ENCODE data around the gene HNRNPA1.

DNA sequence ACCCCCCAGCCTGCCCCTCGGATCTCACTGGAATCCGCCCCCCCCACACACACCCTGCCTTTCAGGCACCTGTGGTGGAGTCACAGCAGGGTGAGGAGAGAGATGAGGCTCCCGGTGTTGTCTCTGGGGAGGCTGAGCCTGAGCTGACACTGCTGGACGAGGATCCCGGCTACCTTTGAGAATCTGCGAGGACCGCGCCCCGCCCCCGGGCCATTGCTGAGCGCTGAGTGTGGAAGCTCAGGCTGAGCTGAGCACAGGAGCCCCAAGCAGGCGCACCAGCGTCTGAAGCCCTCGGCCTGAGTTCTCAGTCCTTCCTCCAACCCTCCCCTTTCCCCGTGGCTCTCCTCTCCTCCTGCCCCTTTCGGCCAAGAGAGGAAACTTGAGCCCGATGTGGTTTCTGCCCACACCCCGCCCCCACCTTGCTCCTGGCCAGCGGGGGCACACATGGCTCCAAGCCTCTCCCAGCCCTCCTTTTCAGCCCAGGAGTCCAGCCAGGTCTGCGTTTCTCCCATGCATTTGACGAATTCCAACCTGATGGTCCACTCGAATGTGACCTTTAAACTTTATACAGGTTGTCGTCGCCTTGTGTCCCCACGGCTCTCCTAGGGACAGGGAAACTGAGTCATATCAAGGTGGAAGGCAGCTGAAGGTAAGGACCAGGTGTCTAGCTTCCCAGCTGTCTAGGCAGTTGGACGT is 20.4 kb downstream of the HNRNPA1 start, which contains the start of gene NFE2:
- TF ChIP-seq EP300 (conservative IDR thresholded peaks at IDR 0.05; ENCODE audit: poor library complexity, severe bottlenecking): no peak
- TF ChIP-seq SMC3 (conservative IDR thresholded peaks at IDR 0.05; ENCODE audit: poor library complexity): no peak
- TF ChIP-seq, protein P1, sequence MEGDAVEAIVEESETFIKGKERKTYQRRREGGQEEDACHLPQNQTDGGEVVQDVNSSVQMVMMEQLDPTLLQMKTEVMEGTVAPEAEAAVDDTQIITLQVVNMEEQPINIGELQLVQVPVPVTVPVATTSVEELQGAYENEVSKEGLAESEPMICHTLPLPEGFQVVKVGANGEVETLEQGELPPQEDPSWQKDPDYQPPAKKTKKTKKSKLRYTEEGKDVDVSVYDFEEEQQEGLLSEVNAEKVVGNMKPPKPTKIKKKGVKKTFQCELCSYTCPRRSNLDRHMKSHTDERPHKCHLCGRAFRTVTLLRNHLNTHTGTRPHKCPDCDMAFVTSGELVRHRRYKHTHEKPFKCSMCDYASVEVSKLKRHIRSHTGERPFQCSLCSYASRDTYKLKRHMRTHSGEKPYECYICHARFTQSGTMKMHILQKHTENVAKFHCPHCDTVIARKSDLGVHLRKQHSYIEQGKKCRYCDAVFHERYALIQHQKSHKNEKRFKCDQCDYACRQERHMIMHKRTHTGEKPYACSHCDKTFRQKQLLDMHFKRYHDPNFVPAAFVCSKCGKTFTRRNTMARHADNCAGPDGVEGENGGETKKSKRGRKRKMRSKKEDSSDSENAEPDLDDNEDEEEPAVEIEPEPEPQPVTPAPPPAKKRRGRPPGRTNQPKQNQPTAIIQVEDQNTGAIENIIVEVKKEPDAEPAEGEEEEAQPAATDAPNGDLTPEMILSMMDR (IDR thresholded peaks at IDR 0.05; ENCODE audit: poor library complexity, severe bottlenecking): no peak
- TF ChIP-seq TAF1 (IDR thresholded peaks at IDR 0.05; ENCODE audit: low read depth): no peak
- TF ChIP-seq EZH2 (IDR thresholded peaks at IDR 0.05; ENCODE audit: borderline replicate concordance, insufficient read depth, low read length, poor library complexity, severe bottlenecking): no peak
- TF ChIP-seq, protein P2, sequence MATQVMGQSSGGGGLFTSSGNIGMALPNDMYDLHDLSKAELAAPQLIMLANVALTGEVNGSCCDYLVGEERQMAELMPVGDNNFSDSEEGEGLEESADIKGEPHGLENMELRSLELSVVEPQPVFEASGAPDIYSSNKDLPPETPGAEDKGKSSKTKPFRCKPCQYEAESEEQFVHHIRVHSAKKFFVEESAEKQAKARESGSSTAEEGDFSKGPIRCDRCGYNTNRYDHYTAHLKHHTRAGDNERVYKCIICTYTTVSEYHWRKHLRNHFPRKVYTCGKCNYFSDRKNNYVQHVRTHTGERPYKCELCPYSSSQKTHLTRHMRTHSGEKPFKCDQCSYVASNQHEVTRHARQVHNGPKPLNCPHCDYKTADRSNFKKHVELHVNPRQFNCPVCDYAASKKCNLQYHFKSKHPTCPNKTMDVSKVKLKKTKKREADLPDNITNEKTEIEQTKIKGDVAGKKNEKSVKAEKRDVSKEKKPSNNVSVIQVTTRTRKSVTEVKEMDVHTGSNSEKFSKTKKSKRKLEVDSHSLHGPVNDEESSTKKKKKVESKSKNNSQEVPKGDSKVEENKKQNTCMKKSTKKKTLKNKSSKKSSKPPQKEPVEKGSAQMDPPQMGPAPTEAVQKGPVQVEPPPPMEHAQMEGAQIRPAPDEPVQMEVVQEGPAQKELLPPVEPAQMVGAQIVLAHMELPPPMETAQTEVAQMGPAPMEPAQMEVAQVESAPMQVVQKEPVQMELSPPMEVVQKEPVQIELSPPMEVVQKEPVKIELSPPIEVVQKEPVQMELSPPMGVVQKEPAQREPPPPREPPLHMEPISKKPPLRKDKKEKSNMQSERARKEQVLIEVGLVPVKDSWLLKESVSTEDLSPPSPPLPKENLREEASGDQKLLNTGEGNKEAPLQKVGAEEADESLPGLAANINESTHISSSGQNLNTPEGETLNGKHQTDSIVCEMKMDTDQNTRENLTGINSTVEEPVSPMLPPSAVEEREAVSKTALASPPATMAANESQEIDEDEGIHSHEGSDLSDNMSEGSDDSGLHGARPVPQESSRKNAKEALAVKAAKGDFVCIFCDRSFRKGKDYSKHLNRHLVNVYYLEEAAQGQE (IDR thresholded peaks at IDR 0.05; ENCODE audit: borderline replicate concordance): no peak
- no peak for TF ChIP-seq POLR2AphosphoS5 (IDR thresholded peaks at IDR 0.05)
